K562 (cell line): Measurements from ENCODE around the gene ZDHHC18. TPM values are rescaled to one million over a fixed set of nuclear protein-coding genes. Genes with fewer than 3 reads are reported as not detected.

Experiments used
- CTCF ChIP-seq, 3 experiments: IDR thresholded peaks in 2 of 3; conservative IDR thresholded peaks in 1 of 3; 2 replicates each; pipeline ENCODE4 v1.5.1; 2011 to 2012; ENCODE audit warnings: low read length in 3 of 3, mild to moderate bottlenecking in 3 of 3, control low read depth in 2 of 3, improper control_type of control experiment in 1 of 3, inconsistent platforms in 1 of 3, low read depth in 1 of 3, mixed read lengths in 1 of 3, moderate library complexity in 1 of 3; ENCODE audit not compliant: insufficient read depth in 2 of 3
- DPF2 ChIP-seq: fragments of 450-650 bp; IDR thresholded peaks from 2 replicates; pipeline ENCODE4 v1.6.1; 2016
- EGR1 ChIP-seq: fragments of 450-650 bp; conservative IDR thresholded peaks from 2 replicates; pipeline ENCODE4 v1.6.1; 2017; ENCODE audit warnings: mild to moderate bottlenecking
- FOSL1 ChIP-seq: fragments of 200-800 bp; sonication (Bioruptor generic); conservative IDR thresholded peaks from 2 replicates; pipeline ENCODE4 v1.6.1; 2016; ENCODE audit warnings: missing genetic modification characterization, missing compliant biosample characterization
- HDAC8 ChIP-seq: fragments of 450-650 bp; IDR thresholded peaks from 2 replicates; pipeline ENCODE4 v1.6.1; 2016; ENCODE audit warnings: mild to moderate bottlenecking, missing genetic modification characterization, moderate library complexity, missing compliant biosample characterization
- KLF13 ChIP-seq: fragments of 450-650 bp; IDR thresholded peaks from 2 replicates; pipeline ENCODE4 v1.6.1; 2016; ENCODE audit warnings: missing genetic modification characterization, low read depth, mild to moderate bottlenecking, missing compliant biosample characterization, moderate library complexity, borderline replicate concordance
- MYC ChIP-seq, 2 experiments: fragments of 250-450 bp in 1 of 2; sonication (Bioruptor Pico) in 1 of 2; IDR thresholded peaks; 2 replicates each; pipeline versions ENCODE4 v1.5.1 to v1.6.1; 2012 to 2021; ENCODE audit warnings: low read depth in 2 of 2, borderline replicate concordance in 1 of 2, improper control_type of control experiment in 1 of 2, low read length in 1 of 2, mild to moderate bottlenecking in 1 of 2, moderate library complexity in 1 of 2
- NONO ChIP-seq, 2 experiments: fragments of 200-400 bp in 1 of 2; fragments of 450-650 bp in 1 of 2; formaldehyde crosslinking in 1 of 2; IDR thresholded peaks; 2 replicates each; pipeline ENCODE4 v1.6.1; 2017; ENCODE audit warnings: low read depth in 2 of 2, mild to moderate bottlenecking in 2 of 2, moderate library complexity in 2 of 2, low read length in 1 of 2
- PHF8 ChIP-seq: fragments of 200-600 bp; sonication (generic); IDR thresholded peaks from 2 replicates; pipeline ENCODE4 v1.6.1; 2012; ENCODE audit warnings: mixed run types, mild to moderate bottlenecking, inconsistent platforms, low read length, moderate library complexity, borderline replicate concordance
- RBFOX2 ChIP-seq: fragments of 200-400 bp; formaldehyde crosslinking; IDR thresholded peaks from 2 replicates; pipeline ENCODE4 v1.6.1; 2017; ENCODE audit warnings: low read depth, mild to moderate bottlenecking, low read length, moderate library complexity
- SAP30 ChIP-seq: fragments of 200-600 bp; sonication (generic); IDR thresholded peaks from 2 replicates; pipeline ENCODE4 v1.6.1; 2012; ENCODE audit warnings: borderline replicate concordance, low read depth, mild to moderate bottlenecking, moderate library complexity, low read length, control low read depth, inconsistent platforms; ENCODE audit not compliant: insufficient read depth, poor library complexity, severe bottlenecking
- SP2 ChIP-seq: IDR thresholded peaks from 2 replicates; pipeline ENCODE4 v1.6.1; 2011; ENCODE audit warnings: mild to moderate bottlenecking, low read depth, low read length, moderate library complexity; ENCODE audit not compliant: poor library complexity, severe bottlenecking; ENCODE audit errors: extremely low read depth
- UBTF ChIP-seq, 2 experiments: IDR thresholded peaks; 2 replicates each; pipeline ENCODE4 v1.6.1; 2012; ENCODE audit warnings: improper control_type of control experiment in 2 of 2, low read depth in 2 of 2, low read length in 2 of 2, borderline replicate concordance in 1 of 2
- polyA plus RNA-seq, 8 experiments: library from polyadenylated mRNA; depleted of rRNA in 4 of 8; stranded (reverse) in 5 of 8; unstranded in 3 of 8; fragments of >200 nt; fragmentation: Nextera tagmentation in 2 of 8; fragmentation: Illumina TruSeq in 1 of 8; extraction: Ambion mirVana in 2 of 8; extraction: Trizol in 1 of 8; gene quantifications; 2 replicates each; pipeline versions ENCODE4 v1.2.1 to v1.2.3, GENCODE V29; 2011 to 2014; ENCODE audit warnings: inconsistent platforms in 1 of 8, missing spikeins in 1 of 8
- total RNA-seq, 7 experiments: library from RNA; depleted of rRNA in 6 of 7; stranded (reverse); fragments of >200 nt in 6 of 7; fragmentation: Illumina TruSeq in 2 of 7; extraction: Trizol in 2 of 7; gene quantifications; 2 replicates each; pipeline versions ENCODE4 v1.2.1 to v1.2.3, GENCODE V29; 2011 to 2021; ENCODE audit warnings: low replicate concordance in 1 of 7
- TF ChIP-seq, protein P1 (sequence below): fragments of 200-800 bp; sonication (Bioruptor generic); IDR thresholded peaks from 2 replicates; pipeline ENCODE4 v1.6.1; 2016; ENCODE audit warnings: missing genetic modification characterization, missing compliant biosample characterization

The ZDHHC18 gene
- total and polyA plus RNA-seq, 9 of the 15 experiments (the other 6 are each of a cell fraction or from before 2014, with no cell fraction given) = 0.42 to 35.6 (median 15.8) TPM

GRCh38 chr1:26826261-26827105 lies at the start of gene ZDHHC18 (continued):
- TF ChIP-seq, protein P1, sequence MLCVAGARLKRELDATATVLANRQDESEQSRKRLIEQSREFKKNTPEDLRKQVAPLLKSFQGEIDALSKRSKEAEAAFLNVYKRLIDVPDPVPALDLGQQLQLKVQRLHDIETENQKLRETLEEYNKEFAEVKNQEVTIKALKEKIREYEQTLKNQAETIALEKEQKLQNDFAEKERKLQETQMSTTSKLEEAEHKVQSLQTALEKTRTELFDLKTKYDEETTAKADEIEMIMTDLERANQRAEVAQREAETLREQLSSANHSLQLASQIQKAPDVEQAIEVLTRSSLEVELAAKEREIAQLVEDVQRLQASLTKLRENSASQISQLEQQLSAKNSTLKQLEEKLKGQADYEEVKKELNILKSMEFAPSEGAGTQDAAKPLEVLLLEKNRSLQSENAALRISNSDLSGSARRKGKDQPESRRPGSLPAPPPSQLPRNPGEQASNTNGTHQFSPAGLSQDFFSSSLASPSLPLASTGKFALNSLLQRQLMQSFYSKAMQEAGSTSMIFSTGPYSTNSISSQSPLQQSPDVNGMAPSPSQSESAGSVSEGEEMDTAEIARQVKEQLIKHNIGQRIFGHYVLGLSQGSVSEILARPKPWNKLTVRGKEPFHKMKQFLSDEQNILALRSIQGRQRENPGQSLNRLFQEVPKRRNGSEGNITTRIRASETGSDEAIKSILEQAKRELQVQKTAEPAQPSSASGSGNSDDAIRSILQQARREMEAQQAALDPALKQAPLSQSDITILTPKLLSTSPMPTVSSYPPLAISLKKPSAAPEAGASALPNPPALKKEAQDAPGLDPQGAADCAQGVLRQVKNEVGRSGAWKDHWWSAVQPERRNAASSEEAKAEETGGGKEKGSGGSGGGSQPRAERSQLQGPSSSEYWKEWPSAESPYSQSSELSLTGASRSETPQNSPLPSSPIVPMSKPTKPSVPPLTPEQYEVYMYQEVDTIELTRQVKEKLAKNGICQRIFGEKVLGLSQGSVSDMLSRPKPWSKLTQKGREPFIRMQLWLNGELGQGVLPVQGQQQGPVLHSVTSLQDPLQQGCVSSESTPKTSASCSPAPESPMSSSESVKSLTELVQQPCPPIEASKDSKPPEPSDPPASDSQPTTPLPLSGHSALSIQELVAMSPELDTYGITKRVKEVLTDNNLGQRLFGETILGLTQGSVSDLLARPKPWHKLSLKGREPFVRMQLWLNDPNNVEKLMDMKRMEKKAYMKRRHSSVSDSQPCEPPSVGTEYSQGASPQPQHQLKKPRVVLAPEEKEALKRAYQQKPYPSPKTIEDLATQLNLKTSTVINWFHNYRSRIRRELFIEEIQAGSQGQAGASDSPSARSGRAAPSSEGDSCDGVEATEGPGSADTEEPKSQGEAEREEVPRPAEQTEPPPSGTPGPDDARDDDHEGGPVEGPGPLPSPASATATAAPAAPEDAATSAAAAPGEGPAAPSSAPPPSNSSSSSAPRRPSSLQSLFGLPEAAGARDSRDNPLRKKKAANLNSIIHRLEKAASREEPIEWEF (CRISPR knock-in tag) = no peak
- TF ChIP-seq KLF13 (tag) (no peak), FOSL1 (tag) (0 out of 2 replicates have a peak, but pooled peaks have one; percentile 41), HDAC8 (no peak), DPF2 (no peak), SAP30 (peak; percentile 41), CTCF (IDR thresholded peaks at IDR 0.05 in 2 of 3, conservative IDR thresholded peaks at IDR 0.05 in 1 of 3; ENCODE audit: insufficient read depth in 2 of 3, low read depth in 1 of 3, low read length in 3 of 3) (peak; percentile 56 to 74 (median 64)), RBFOX2 (peak; percentile 60), SP2 (peak; percentile 1), NONO (IDR thresholded peaks at IDR 0.05; ENCODE audit: low read depth in 2 of 2, low read length in 1 of 2) (peak; percentile 38 to 71; a peak in 3 of 4 replicates), MYC (IDR thresholded peaks at IDR 0.05; ENCODE audit: low read depth, low read length) (peak; percentile 53), MYC (CRISPR knock-in tag; IDR thresholded peaks at IDR 0.05; ENCODE audit: borderline replicate concordance, low read depth) (no peak), UBTF (IDR thresholded peaks at IDR 0.05; ENCODE audit: borderline replicate concordance in 1 of 2, low read depth in 2 of 2, low read length in 2 of 2) (peak in 1 of 2 experiments; percentile 72; a peak in 2 of 4 replicates), PHF8 (peak; percentile 77; the same call in 1 of the 2 replicates), EGR1 (peak; percentile 60)
